Measurements from ENCODE around the gene FARP2. TPM values are rescaled to one million over a fixed set of nuclear protein-coding genes. Genes with fewer than 3 reads are reported as not detected.
A peak's percentile ranks its signal among the peaks of the same experiment; 100 is the strongest.

FARP2 gene
- polyA plus RNA-seq, 2 donors, result 13.2 to 19.9 TPM

DNA sequence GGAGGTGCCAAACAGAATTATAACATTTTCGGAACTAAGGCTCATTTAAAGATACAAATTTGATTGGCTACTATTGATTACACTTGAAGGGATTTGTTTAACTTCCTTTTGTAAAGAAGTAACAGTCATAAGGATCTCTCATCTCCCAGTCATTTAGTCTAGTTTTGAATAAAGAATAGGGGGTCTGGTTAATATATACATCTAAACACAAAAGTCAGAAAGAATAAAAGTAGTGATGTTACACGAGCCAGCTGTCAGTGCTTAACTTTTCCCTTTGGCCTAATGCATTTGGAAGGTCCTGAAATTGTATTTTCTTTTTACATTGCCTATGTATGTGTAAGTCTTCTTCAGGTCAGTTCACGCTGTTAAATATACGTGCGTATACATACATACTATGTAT lies 32.3 kb upstream of the FARP2 start:
- H3K27me3 ChIP-seq (ENCODE audit: control insufficient read depth in 1 of 2, insufficient read depth in 2 of 2, low read length in 2 of 2), result no peaks in the 10 kb centered on the region
- H3K36me3 ChIP-seq (ENCODE audit: control insufficient read depth in 2 of 2, insufficient read depth in 2 of 2, low read length in 1 of 2), result peaks cover 0 to 5% of the 10 kb centered on the region in 2 donors
- no peak overlapping the region for H3K4me3 ChIP-seq (ENCODE audit: low read depth in 1 of 2, low read length in 2 of 2)
- H3K9me3 ChIP-seq (ENCODE audit: control insufficient read depth in 2 of 2, insufficient read depth in 1 of 2, low read depth in 1 of 2, low read length in 1 of 2), result no peaks in the 10 kb centered on the region
- no peak overlapping the region for H3K27ac ChIP-seq (ENCODE audit: low read depth in 2 of 2, low read length in 1 of 2)
- WGBS, 2 donors, result 63 to 65% methylated on average over 5 of the region's 5 CpGs
- H3K4me1 ChIP-seq (ENCODE audit: control insufficient read depth in 2 of 2, insufficient read depth in 2 of 2, low read length in 1 of 2), result peaks cover 0 to 2% of the 10 kb centered on the region in 2 donors

GRCh38 chr2:241324775-241325174 lies 31.3 kb upstream of the FARP2 start:
- Histone ChIP-seq H3K36me3 (ENCODE audit: control insufficient read depth in 2 of 2, insufficient read depth in 2 of 2, low read length in 1 of 2) (peaks cover 0 to 5% of the 10 kb centered on the region in 2 donors), H3K27me3 (ENCODE audit: control insufficient read depth in 1 of 2, insufficient read depth in 2 of 2, low read length in 2 of 2) (no peaks in the 10 kb centered on the region), H3K27ac (ENCODE audit: low read depth in 2 of 2, low read length in 1 of 2) (no peak overlapping the region), H3K4me3 (ENCODE audit: low read depth in 1 of 2, low read length in 2 of 2) (no peak overlapping the region), H3K4me1 (ENCODE audit: control insufficient read depth in 2 of 2, insufficient read depth in 2 of 2, low read length in 1 of 2) (peaks cover 0 to 2% of the 10 kb centered on the region in 2 donors), H3K9me3 (ENCODE audit: control insufficient read depth in 2 of 2, insufficient read depth in 1 of 2, low read depth in 1 of 2, low read length in 1 of 2) (no peaks in the 10 kb centered on the region)

- Histone ChIP-seq H3K36me3 (ENCODE audit: control insufficient read depth in 2 of 2, insufficient read depth in 2 of 2, low read length in 1 of 2) (peaks cover 0 to 5% of the 10 kb centered on the region in 2 donors), H3K27ac (ENCODE audit: low read depth in 2 of 2, low read length in 1 of 2) (no peak overlapping the region), H3K27me3 (ENCODE audit: control insufficient read depth in 1 of 2, insufficient read depth in 2 of 2, low read length in 2 of 2) (no peaks in the 10 kb centered on the region), H3K9me3 (ENCODE audit: control insufficient read depth in 2 of 2, insufficient read depth in 1 of 2, low read depth in 1 of 2, low read length in 1 of 2) (no peaks in the 10 kb centered on the region), H3K4me3 (ENCODE audit: low read depth in 1 of 2, low read length in 2 of 2) (no peak overlapping the region), H3K4me1 (ENCODE audit: control insufficient read depth in 2 of 2, insufficient read depth in 2 of 2, low read length in 1 of 2) (peaks cover 0 to 2% of the 10 kb centered on the region in 2 donors)
- WGBS, 2 donors, result 86 to 94% methylated on average over 1 of the region's 1 CpG
Observed at GRCh38 chr2:241325257-241325656, 30.8 kb upstream of the FARP2 start.

- H3K36me3 ChIP-seq (ENCODE audit: control insufficient read depth in 2 of 2, insufficient read depth in 2 of 2, low read length in 1 of 2), result peaks cover 0 to 4% of the 10 kb centered on the region in 2 donors
- no peak overlapping the region for H3K4me3 ChIP-seq (ENCODE audit: low read depth in 1 of 2, low read length in 2 of 2)
- peak overlapping the region; percentile 17 to 31 for H3K27ac ChIP-seq (ENCODE audit: low read depth in 2 of 2, low read length in 1 of 2)
- WGBS, 2 donors, result 60 to 77% methylated on average over 11 of the region's 11 CpGs
- no peaks in the 10 kb centered on the region for H3K4me1 ChIP-seq (ENCODE audit: control insufficient read depth in 2 of 2, insufficient read depth in 2 of 2, low read length in 1 of 2)
- no peaks in the 10 kb centered on the region for H3K27me3 ChIP-seq (ENCODE audit: control insufficient read depth in 1 of 2, insufficient read depth in 2 of 2, low read length in 2 of 2)
- no peaks in the 10 kb centered on the region for H3K9me3 ChIP-seq (ENCODE audit: control insufficient read depth in 2 of 2, insufficient read depth in 1 of 2, low read depth in 1 of 2, low read length in 1 of 2)
Observed at GRCh38 chr2:241329669-241330615, 26.1 kb upstream of the FARP2 start.

DNA sequence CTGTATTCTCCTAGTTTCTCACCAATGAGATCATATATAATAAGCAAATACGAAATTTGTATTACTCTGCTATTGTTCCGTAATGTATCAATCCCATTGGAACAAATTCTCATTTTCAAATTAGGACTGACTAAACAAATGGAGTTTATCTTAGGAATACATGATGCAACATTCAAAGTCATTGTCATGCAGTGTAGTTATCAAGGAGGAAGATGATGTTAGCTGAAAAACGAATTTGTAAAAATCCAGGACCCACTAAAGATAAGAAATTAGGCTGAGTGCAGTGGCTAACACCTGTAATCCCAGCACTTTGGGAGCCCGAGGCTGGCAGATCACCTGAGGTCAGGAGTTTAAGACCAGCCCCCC lies 25.5 kb upstream of the FARP2 start:
- Histone ChIP-seq H3K27ac (ENCODE audit: low read depth in 2 of 2, low read length in 1 of 2) (peak overlapping the region in 1 of 2 donors; percentile 17), H3K27me3 (ENCODE audit: control insufficient read depth in 1 of 2, insufficient read depth in 2 of 2, low read length in 2 of 2) (no peaks in the 10 kb centered on the region), H3K36me3 (ENCODE audit: control insufficient read depth in 2 of 2, insufficient read depth in 2 of 2, low read length in 1 of 2) (peaks cover 0 to 4% of the 10 kb centered on the region in 2 donors), H3K9me3 (ENCODE audit: control insufficient read depth in 2 of 2, insufficient read depth in 1 of 2, low read depth in 1 of 2, low read length in 1 of 2) (no peaks in the 10 kb centered on the region), H3K4me1 (ENCODE audit: control insufficient read depth in 2 of 2, insufficient read depth in 2 of 2, low read length in 1 of 2) (no peaks in the 10 kb centered on the region), H3K4me3 (ENCODE audit: low read depth in 1 of 2, low read length in 2 of 2) (no peak overlapping the region)
- 81 to 84% methylated on average over 4 of the region's 4 CpGs for WGBS, 2 donors

DNA sequence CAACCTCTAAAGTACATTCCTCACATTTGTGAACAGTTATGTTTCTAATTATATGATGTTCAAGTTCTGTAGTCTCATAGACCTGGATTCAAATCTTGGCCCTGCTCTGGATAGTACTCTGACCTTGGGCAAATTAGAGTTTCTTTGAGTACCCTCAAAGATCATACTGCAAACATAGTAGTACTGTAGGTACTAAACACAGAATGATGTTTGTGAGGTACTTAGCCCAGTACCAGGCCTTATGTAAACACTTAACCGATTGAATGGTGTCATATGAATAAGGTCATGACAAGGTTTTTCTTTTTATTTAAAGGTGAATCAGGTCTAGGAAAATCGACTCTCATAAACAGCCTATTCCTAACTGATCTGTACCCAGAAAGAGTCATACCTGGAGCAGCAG lies 21.3 kb upstream of the FARP2 start:
- H3K27ac ChIP-seq (ENCODE audit: low read depth in 2 of 2, low read length in 1 of 2), result no peak overlapping the region
- H3K27me3 ChIP-seq (ENCODE audit: control insufficient read depth in 1 of 2, insufficient read depth in 2 of 2, low read length in 2 of 2), result no peaks in the 10 kb centered on the region
- H3K36me3 ChIP-seq (ENCODE audit: control insufficient read depth in 2 of 2, insufficient read depth in 2 of 2, low read length in 1 of 2), result peaks cover 5 to 9% of the 10 kb centered on the region in 2 donors
- 63 to 73% methylated on average over 2 of the region's 2 CpGs for WGBS, 2 donors
- H3K4me3 ChIP-seq (ENCODE audit: low read depth in 1 of 2, low read length in 2 of 2), result no peak overlapping the region
- no peaks in the 10 kb centered on the region for H3K4me1 ChIP-seq (ENCODE audit: control insufficient read depth in 2 of 2, insufficient read depth in 2 of 2, low read length in 1 of 2)
- no peaks in the 10 kb centered on the region for H3K9me3 ChIP-seq (ENCODE audit: control insufficient read depth in 2 of 2, insufficient read depth in 1 of 2, low read depth in 1 of 2, low read length in 1 of 2)

GRCh38 chr2:241339839-241340630 lies 16.1 kb upstream of the FARP2 start:
- Histone ChIP-seq H3K27ac (ENCODE audit: low read depth in 2 of 2, low read length in 1 of 2) (no peak overlapping the region), H3K4me1 (ENCODE audit: control insufficient read depth in 2 of 2, insufficient read depth in 2 of 2, low read length in 1 of 2) (peaks cover 0 to 2% of the 10 kb centered on the region in 2 donors), H3K9me3 (ENCODE audit: control insufficient read depth in 2 of 2, insufficient read depth in 1 of 2, low read depth in 1 of 2, low read length in 1 of 2) (no peaks in the 10 kb centered on the region), H3K27me3 (ENCODE audit: control insufficient read depth in 1 of 2, insufficient read depth in 2 of 2, low read length in 2 of 2) (no peaks in the 10 kb centered on the region), H3K4me3 (ENCODE audit: low read depth in 1 of 2, low read length in 2 of 2) (no peak overlapping the region), H3K36me3 (ENCODE audit: control insufficient read depth in 2 of 2, insufficient read depth in 2 of 2, low read length in 1 of 2) (peaks cover 21 to 23% of the 10 kb centered on the region in 2 donors)
- WGBS, 2 donors, result 52 to 58% methylated on average over 8 of the region's 8 CpGs

DNA sequence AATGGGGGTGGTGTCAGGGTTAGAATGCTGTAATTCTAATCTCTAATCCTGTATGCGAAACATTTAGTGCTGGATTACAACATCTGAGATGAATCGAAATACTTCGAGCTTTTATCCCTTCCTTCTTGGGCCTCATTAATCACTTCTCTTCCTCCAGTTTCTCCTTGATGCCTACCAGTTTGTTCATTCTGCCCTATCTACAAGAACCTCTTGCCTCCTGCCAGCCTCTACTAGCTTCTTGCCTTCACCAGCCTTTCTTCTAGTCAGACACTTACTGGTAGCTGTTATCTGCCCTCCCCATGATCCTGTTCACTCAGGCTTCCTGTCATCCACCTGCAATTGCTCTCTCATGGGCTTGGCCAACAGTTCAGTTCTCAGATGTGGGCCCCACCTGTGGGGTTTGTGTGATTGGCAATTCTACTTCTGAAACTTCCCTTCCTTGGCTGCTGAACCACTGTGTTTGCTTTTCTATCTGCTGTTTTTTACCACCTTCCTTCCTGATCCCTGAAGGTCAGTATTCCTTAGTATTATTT lies 15.4 kb upstream of the FARP2 start:
- H3K4me1 ChIP-seq (ENCODE audit: control insufficient read depth in 2 of 2, insufficient read depth in 2 of 2, low read length in 1 of 2), result peaks cover 0 to 2% of the 10 kb centered on the region in 2 donors
- no peak overlapping the region for H3K27ac ChIP-seq (ENCODE audit: low read depth in 2 of 2, low read length in 1 of 2)
- 70 to 74% methylated on average over 3 of the region's 3 CpGs for WGBS, 2 donors
- H3K36me3 ChIP-seq (ENCODE audit: control insufficient read depth in 2 of 2, insufficient read depth in 2 of 2, low read length in 1 of 2), result peaks cover 23 to 24% of the 10 kb centered on the region in 2 donors
- no peaks in the 10 kb centered on the region for H3K9me3 ChIP-seq (ENCODE audit: control insufficient read depth in 2 of 2, insufficient read depth in 1 of 2, low read depth in 1 of 2, low read length in 1 of 2)
- no peak overlapping the region for H3K4me3 ChIP-seq (ENCODE audit: low read depth in 1 of 2, low read length in 2 of 2)
- H3K27me3 ChIP-seq (ENCODE audit: control insufficient read depth in 1 of 2, insufficient read depth in 2 of 2, low read length in 2 of 2), result no peaks in the 10 kb centered on the region

- H3K9me3 ChIP-seq (ENCODE audit: control insufficient read depth in 2 of 2, insufficient read depth in 1 of 2, low read depth in 1 of 2, low read length in 1 of 2), result no peaks in the 10 kb centered on the region
- WGBS, 2 donors, result 85 to 86% methylated on average over 9 of the region's 9 CpGs
- no peak overlapping the region for H3K4me3 ChIP-seq (ENCODE audit: low read depth in 1 of 2, low read length in 2 of 2)
- H3K36me3 ChIP-seq (ENCODE audit: control insufficient read depth in 2 of 2, insufficient read depth in 2 of 2, low read length in 1 of 2), result peaks cover 22 to 34% of the 10 kb centered on the region in 2 donors
- H3K4me1 ChIP-seq (ENCODE audit: control insufficient read depth in 2 of 2, insufficient read depth in 2 of 2, low read length in 1 of 2), result peaks cover 0 to 2% of the 10 kb centered on the region in 2 donors
- no peaks in the 10 kb centered on the region for H3K27me3 ChIP-seq (ENCODE audit: control insufficient read depth in 1 of 2, insufficient read depth in 2 of 2, low read length in 2 of 2)
- no peak overlapping the region for H3K27ac ChIP-seq (ENCODE audit: low read depth in 2 of 2, low read length in 1 of 2)
Observed at GRCh38 chr2:241344925-241345651, 11.0 kb upstream of the FARP2 start.
